Activated CD4-positive, alpha-beta T cell treated with anti-CD3 and anti-CD28 coated beads, Interleukin-2, amount 50 U/mL, for 48 hours (primary cell): ENCODE measurements around the gene FAM181B.
A peak's percentile ranks its signal among the peaks of the same experiment; 100 is the strongest.

Experiments
- DNase-seq, 2 experiments: peaks; one replicate each; pipeline ENCODE4 v3.0.0-alpha.2; 2020

The FAM181B gene

GRCh38 chr11:82733444-82734119, at the start of gene FAM181B:
Gene FAM181B (minus strand): TSS chr11:82733864. CDS start chr11:82733729, 135 bp downstream.
- DNase-seq = peak; percentile 33 to 34

GRCh38 chr11:82782825-82783374, 49.2 kb upstream of the FAM181B start:
- DNase-seq = no peak

GRCh38 chr11:82778776-82779175, 45.1 kb upstream of the FAM181B start:
- DNase-seq = no peak

- no peak for DNase-seq
These were observed 42.7 kb upstream of the FAM181B start for GRCh38 chr11:82776377-82776776.

GRCh38 chr11:82775736-82776346, 42.2 kb upstream of the FAM181B start:
- DNase-seq = peak; percentile 27 to 47

- no peak for DNase-seq
These were observed 41.6 kb upstream of the FAM181B start for GRCh38 chr11:82775218-82775617.

- no peak for DNase-seq
These were observed 38.1 kb upstream of the FAM181B start for GRCh38 chr11:82771781-82772180.

- DNase-seq = no peak
These were observed 33.5 kb upstream of the FAM181B start for GRCh38 chr11:82767123-82767522.

- DNase-seq = no peak
These were observed 31.9 kb upstream of the FAM181B start for GRCh38 chr11:82765466-82766034.

- no peak for DNase-seq
These were observed 29.5 kb upstream of the FAM181B start for GRCh38 chr11:82763167-82763566.

- DNase-seq = no peak
These were observed 26.0 kb upstream of the FAM181B start for GRCh38 chr11:82759649-82760048.

GRCh38 chr11:82757660-82758357, 24.1 kb upstream of the FAM181B start:
- no peak for DNase-seq

GRCh38 chr11:82756765-82757639, 23.3 kb upstream of the FAM181B start:
- DNase-seq = no peak

GRCh38 chr11:82754410-82754809, 20.7 kb upstream of the FAM181B start:
- DNase-seq = no peak

GRCh38 chr11:82753921-82754320, 20.3 kb upstream of the FAM181B start:
- DNase-seq = no peak

- no peak for DNase-seq
These were observed 19.1 kb upstream of the FAM181B start for GRCh38 chr11:82752801-82753200.

- DNase-seq = peak; percentile 10 to 18
These were observed 17.0 kb upstream of the FAM181B start for GRCh38 chr11:82750643-82751139.

- no peak for DNase-seq
These were observed 13.8 kb upstream of the FAM181B start for GRCh38 chr11:82747471-82747870.

- DNase-seq = no peak
These were observed 4.4 kb upstream of the FAM181B start for GRCh38 chr11:82738091-82738490.

- DNase-seq = no peak
These were observed 436 bp upstream of the FAM181B start for GRCh38 chr11:82734120-82734479.

GRCh38 chr11:82732734-82733443, 775 bp downstream of the FAM181B start:
- peak; percentile 9 to 10 for DNase-seq

- no peak for DNase-seq
These were observed 1.3 kb downstream of the FAM181B start for GRCh38 chr11:82732348-82732733.
